SK-N-SH treated with all-trans-retinoic acid at 6 μM for 48 hours (cell line): ENCODE data around the gene PRR5L.

Experiments
- ATAC-seq: fragments of 200-7000 bp; cut with Tn5 transposase; 3 replicates; pipeline ENCODE4 v1.9.1; 2020; ENCODE audit warnings: mild to moderate bottlenecking, moderate library complexity
- ARNTL ChIP-seq: fragments of 450-650 bp; formaldehyde crosslinking; IDR thresholded peaks from 2 replicates; pipeline ENCODE4 v1.5.0; 2020; ENCODE audit warnings: low read depth, mild to moderate bottlenecking, moderate library complexity, borderline replicate concordance
- CSDC2 ChIP-seq: fragments of 250-450 bp; sonication (Bioruptor Pico); IDR thresholded peaks from 2 replicates; pipeline ENCODE4 v1.5.0; 2020; ENCODE audit warnings: mild to moderate bottlenecking, moderate library complexity
- ESRRG ChIP-seq: fragments of 250-450 bp; sonication (Bioruptor Pico); IDR thresholded peaks from 2 replicates; pipeline ENCODE4 v1.6.1; 2021; ENCODE audit warnings: mild to moderate bottlenecking
- GLIS3 ChIP-seq: fragments of 250-450 bp; sonication (Bioruptor Pico); IDR thresholded peaks from 2 replicates; pipeline ENCODE4 v1.5.0; 2020; ENCODE audit warnings: mild to moderate bottlenecking, moderate library complexity
- ISL1 ChIP-seq: fragments of 250-450 bp; sonication (Bioruptor Pico); IDR thresholded peaks from 2 replicates; pipeline ENCODE4 v2.1.2; 2022; ENCODE audit warnings: mild to moderate bottlenecking, moderate library complexity
- OSR1 ChIP-seq: fragments of 250-450 bp; sonication (Bioruptor Pico); IDR thresholded peaks from 2 replicates; pipeline ENCODE4 v1.8.0; 2022; ENCODE audit warnings: moderate library complexity, mild to moderate bottlenecking, inconsistent platforms
- PATZ1 ChIP-seq: fragments of 250-450 bp; sonication (Bioruptor Pico); IDR thresholded peaks from 2 replicates; pipeline ENCODE4 v1.8.0; 2020; ENCODE audit warnings: mild to moderate bottlenecking, moderate library complexity, borderline replicate concordance
- PPARA ChIP-seq: fragments of 250-450 bp; sonication (Bioruptor Pico); IDR thresholded peaks from 2 replicates; pipeline ENCODE4 v1.5.0; 2020; ENCODE audit warnings: mild to moderate bottlenecking, borderline replicate concordance
- RARB ChIP-seq: fragments of 250-450 bp; sonication (Bioruptor Pico); IDR thresholded peaks from 2 replicates; pipeline ENCODE4 v1.8.0; 2021; ENCODE audit warnings: mild to moderate bottlenecking, moderate library complexity
- SNAI2 ChIP-seq: fragments of 250-450 bp; sonication (Bioruptor Pico); IDR thresholded peaks from 2 replicates; pipeline ENCODE4 v1.5.0; 2020; ENCODE audit warnings: mild to moderate bottlenecking, moderate library complexity
- TCF4 ChIP-seq: fragments of 250-450 bp; sonication (Bioruptor Pico); IDR thresholded peaks from 2 replicates; pipeline ENCODE4 v1.8.0; 2021; ENCODE audit warnings: mild to moderate bottlenecking, moderate library complexity, borderline replicate concordance
- TOX ChIP-seq: fragments of 250-450 bp; sonication (Bioruptor Pico); IDR thresholded peaks from 2 replicates; pipeline ENCODE4 v1.8.0; 2021; ENCODE audit warnings: mild to moderate bottlenecking, moderate library complexity, borderline replicate concordance
- ZFP3 ChIP-seq: fragments of 250-450 bp; sonication (Bioruptor Pico); IDR thresholded peaks from 2 replicates; pipeline ENCODE4 v1.5.0; 2020; ENCODE audit warnings: mild to moderate bottlenecking, moderate library complexity
- ZFP30 ChIP-seq: fragments of 450-650 bp; formaldehyde crosslinking; IDR thresholded peaks from 2 replicates; pipeline ENCODE4 v1.5.0; 2022; ENCODE audit warnings: mild to moderate bottlenecking, moderate library complexity
- ZNF565 ChIP-seq: fragments of 450-650 bp; formaldehyde crosslinking; conservative IDR thresholded peaks from 2 replicates; pipeline ENCODE4 v1.5.0; 2020; ENCODE audit warnings: low read depth, mild to moderate bottlenecking, moderate library complexity
- ZNF70 ChIP-seq: fragments of 450-650 bp; formaldehyde crosslinking; IDR thresholded peaks from 2 replicates; pipeline ENCODE4 v1.5.0; 2020; ENCODE audit warnings: mild to moderate bottlenecking, moderate library complexity
- ZNF8 ChIP-seq: fragments of 450-650 bp; formaldehyde crosslinking; IDR thresholded peaks from 2 replicates; pipeline ENCODE4 v1.5.0; 2020; ENCODE audit warnings: mild to moderate bottlenecking, moderate library complexity
- TF ChIP-seq, protein P1 (sequence below): fragments of 250-450 bp; sonication (Bioruptor Pico); IDR thresholded peaks from 2 replicates; pipeline ENCODE4 v1.5.0; 2020; ENCODE audit warnings: mild to moderate bottlenecking, moderate library complexity
- TF ChIP-seq, protein P2 (sequence below): fragments of 250-450 bp; sonication (Bioruptor Pico); IDR thresholded peaks from 2 replicates; pipeline ENCODE4 v1.5.1; 2020; ENCODE audit warnings: low read depth, mild to moderate bottlenecking, moderate library complexity
- TF ChIP-seq, protein P3 (sequence below): fragments of 250-450 bp; sonication (Bioruptor Pico); IDR thresholded peaks from 2 replicates; pipeline ENCODE4 v1.5.1; 2021; ENCODE audit warnings: mild to moderate bottlenecking, moderate library complexity

PRR5L gene

GRCh38 chr11:36326524-36327419 lies 30.7 kb downstream of the PRR5L start:
- TF ChIP-seq ARNTL (no peak), OSR1 (no peak), PATZ1 (CRISPR knock-in tag) (no peak), ESRRG (CRISPR knock-in tag) (no peak), TCF4 (CRISPR knock-in tag) (no peak), GLIS3 (no peak), TOX (no peak), ZNF565 (CRISPR knock-in tag) (no peak), ISL1 (no peak), SNAI2 (no peak)
- TF ChIP-seq, protein P1, sequence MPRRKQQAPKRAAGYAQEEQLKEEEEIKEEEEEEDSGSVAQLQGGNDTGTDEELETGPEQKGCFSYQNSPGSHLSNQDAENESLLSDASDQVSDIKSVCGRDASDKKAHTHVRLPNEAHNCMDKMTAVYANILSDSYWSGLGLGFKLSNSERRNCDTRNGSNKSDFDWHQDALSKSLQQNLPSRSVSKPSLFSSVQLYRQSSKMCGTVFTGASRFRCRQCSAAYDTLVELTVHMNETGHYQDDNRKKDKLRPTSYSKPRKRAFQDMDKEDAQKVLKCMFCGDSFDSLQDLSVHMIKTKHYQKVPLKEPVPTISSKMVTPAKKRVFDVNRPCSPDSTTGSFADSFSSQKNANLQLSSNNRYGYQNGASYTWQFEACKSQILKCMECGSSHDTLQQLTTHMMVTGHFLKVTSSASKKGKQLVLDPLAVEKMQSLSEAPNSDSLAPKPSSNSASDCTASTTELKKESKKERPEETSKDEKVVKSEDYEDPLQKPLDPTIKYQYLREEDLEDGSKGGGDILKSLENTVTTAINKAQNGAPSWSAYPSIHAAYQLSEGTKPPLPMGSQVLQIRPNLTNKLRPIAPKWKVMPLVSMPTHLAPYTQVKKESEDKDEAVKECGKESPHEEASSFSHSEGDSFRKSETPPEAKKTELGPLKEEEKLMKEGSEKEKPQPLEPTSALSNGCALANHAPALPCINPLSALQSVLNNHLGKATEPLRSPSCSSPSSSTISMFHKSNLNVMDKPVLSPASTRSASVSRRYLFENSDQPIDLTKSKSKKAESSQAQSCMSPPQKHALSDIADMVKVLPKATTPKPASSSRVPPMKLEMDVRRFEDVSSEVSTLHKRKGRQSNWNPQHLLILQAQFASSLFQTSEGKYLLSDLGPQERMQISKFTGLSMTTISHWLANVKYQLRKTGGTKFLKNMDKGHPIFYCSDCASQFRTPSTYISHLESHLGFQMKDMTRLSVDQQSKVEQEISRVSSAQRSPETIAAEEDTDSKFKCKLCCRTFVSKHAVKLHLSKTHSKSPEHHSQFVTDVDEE (CRISPR knock-in tag), result no peak
- TF ChIP-seq, protein P2, sequence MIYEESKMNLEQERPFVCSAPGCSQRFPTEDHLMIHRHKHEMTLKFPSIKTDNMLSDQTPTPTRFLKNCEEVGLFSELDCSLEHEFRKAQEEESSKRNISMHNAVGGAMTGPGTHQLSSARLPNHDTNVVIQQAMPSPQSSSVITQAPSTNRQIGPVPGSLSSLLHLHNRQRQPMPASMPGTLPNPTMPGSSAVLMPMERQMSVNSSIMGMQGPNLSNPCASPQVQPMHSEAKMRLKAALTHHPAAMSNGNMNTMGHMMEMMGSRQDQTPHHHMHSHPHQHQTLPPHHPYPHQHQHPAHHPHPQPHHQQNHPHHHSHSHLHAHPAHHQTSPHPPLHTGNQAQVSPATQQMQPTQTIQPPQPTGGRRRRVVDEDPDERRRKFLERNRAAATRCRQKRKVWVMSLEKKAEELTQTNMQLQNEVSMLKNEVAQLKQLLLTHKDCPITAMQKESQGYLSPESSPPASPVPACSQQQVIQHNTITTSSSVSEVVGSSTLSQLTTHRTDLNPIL, result no peak
- TF ChIP-seq, all 23 proteins: peak for 0
- ATAC-seq, result no peak

GRCh38 chr11:36328966-36329673 lies 33.0 kb downstream of the PRR5L start:
- TF ChIP-seq ZFP3 (no peak), ARNTL (no peak), TCF4 (CRISPR knock-in tag) (no peak), CSDC2 (CRISPR knock-in tag) (no peak), RARB (CRISPR knock-in tag) (no peak), ZNF8 (no peak), ZNF70 (CRISPR knock-in tag) (no peak), ISL1 (no peak), PPARA (no peak), GLIS3 (no peak), ESRRG (CRISPR knock-in tag) (no peak)
- TF ChIP-seq, protein P2, result no peak
- ATAC-seq, result no peak

- no peak for ATAC-seq
- TF ChIP-seq, protein P3, sequence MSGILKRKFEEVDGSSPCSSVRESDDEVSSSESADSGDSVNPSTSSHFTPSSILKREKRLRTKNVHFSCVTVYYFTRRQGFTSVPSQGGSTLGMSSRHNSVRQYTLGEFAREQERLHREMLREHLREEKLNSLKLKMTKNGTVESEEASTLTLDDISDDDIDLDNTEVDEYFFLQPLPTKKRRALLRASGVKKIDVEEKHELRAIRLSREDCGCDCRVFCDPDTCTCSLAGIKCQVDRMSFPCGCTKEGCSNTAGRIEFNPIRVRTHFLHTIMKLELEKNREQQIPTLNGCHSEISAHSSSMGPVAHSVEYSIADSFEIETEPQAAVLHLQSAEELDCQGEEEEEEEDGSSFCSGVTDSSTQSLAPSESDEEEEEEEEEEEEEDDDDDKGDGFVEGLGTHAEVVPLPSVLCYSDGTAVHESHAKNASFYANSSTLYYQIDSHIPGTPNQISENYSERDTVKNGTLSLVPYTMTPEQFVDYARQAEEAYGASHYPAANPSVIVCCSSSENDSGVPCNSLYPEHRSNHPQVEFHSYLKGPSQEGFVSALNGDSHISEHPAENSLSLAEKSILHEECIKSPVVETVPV (CRISPR knock-in tag), result no peak
- TF ChIP-seq ZNF8 (no peak), ISL1 (no peak), ZFP30 (no peak), ESRRG (CRISPR knock-in tag) (no peak), ARNTL (no peak)
Measured at GRCh38 chr11:36330411-36330810, 34.3 kb downstream of the PRR5L start.
